Endometrium (tissue), 2 donors: ENCODE data around the gene COPS7A.

ENCODE experiments used
- FAIRE-seq: peaks from 2 replicates; lab custom pipeline; 2012; peaks lifted over from hg19 to GRCh38; lab: Jason Lieb, UNC
- donor health status: control.
- donor health status: control.

The COPS7A gene

DNA sequence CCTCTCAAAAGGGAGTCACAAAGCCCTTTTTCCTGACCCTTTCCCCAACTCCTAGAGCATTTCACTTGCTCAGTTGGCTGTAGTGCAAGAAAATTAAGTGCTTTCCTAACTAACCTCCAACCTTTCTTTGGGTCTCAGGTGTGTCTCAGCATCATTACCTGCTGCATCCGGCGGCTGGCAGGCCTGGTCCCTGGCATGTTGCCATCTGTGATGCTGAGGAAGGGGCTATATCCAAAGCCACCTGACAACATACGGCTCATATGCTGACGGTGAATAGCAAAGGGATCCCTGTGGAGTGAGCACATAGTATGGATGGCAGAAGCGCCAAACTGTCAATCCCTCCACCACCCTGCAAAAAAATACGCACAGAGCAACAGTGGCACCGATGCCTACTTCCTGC is 27.9 kb downstream of the COPS7A start:
- no peak for FAIRE-seq

DNA sequence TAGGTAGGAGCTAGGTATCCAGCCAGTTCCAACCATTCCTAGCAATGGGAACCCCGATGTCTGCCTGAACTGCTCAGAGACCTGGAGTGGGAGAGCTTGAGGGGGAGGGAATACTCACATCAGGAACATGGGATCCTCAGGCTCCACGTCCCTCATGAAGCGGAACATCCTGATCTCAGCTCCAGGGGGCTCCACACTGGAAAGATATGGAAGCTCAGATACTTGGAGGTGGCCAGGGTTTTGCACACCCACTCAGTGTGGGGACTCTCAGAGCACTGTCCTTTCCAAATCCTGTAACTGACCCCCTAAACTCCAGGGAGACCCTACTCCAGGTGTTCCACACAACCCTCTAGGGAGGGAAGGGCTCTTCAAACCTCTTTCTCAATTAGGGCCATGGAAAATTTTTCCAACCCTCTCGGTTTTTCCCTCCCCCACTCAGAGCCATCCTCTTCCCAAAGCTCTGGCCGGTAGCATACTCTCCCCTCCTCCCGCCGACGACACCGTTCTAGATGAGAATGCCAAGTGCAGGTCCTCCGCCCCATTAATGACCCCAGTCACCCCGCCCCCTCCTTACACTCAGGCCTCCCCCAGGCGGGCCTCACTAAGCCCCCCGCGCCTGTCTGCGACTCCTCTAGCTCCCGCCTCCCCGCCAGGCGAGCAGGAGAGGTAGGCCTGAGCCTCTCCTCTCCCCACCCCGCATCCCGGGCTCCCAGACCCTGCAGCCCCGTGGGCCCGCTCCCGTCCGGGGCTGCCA is 28.5 kb downstream of the COPS7A start:
- no peak for FAIRE-seq

DNA sequence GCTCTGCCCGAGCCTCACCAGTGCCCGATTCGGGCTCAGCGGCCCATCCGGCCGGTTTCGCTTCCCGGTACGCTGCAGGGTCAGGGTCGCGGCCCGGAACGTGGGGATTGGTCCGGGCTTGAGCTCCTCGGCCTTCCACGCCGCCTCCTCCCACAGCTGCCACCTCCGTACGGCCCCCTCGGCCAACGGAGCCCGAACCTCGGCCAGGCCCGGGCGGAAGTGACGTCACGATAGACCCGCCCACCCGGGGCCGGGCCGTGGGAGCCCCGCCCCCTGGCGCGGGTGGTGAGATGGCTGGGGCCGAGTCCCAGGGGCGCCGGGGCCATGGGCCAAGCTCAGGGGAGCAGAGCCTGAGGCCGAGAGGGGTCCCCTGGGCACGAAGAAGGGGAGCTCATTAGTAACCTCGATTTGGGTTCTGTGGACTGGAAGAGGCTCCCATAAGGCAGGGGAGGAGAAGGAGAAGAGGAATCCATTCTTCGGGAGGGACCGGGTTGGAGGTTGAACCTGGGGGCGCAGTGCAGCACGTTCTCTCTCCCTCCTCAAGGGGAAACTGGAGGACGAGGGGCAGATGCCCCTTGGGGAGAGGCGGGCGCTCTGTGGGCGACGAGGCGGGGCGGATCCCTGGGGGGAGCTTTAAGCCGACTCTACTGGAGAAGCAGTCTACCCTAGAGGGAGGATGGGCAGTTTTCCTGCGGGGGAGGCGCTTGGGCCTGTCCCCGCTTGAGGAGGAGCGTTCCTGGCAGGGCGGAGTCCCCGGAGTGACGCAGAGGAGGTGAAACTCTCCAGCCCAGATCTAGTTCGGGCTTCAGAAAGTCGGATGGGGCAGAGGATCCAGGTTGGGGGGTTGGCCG is 29.3 kb downstream of the COPS7A start, which contains the start of gene MLF2:
TSS of gene MLF2 (minus strand) at position 221 of the 851 bp plus-strand sequence. CDS start 807 bp downstream, outside the sequence.
- FAIRE-seq, result peak; percentile 93

DNA sequence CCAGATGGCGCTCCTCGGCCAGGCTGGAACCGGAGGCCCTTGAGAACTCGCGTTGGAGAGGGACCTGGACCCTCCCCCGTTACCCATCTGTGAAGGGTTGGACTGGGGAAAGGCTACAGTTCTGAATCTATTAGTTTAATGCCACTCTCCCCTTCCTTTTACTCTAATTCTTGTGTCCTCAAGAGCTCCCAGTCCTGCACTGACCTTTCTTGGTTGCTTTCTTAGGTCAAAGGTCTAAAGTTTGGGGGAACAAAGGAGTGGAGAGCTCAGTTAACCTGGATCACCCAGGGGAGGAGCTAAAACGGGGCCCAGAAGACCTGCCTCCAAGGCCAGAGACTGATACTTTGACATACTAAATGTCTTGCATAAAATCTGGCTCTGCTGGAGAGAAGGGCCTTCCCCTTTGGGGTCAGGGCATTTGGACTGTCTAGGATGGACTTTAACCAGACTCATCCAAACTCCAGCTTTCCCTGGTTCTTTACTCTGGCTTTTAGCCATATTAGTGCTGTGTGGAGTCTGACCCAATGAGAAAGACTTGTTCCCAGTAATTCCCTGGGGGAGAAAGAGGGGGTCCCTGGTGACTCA is 30.0 kb downstream of the COPS7A start:
- no peak for FAIRE-seq

DNA sequence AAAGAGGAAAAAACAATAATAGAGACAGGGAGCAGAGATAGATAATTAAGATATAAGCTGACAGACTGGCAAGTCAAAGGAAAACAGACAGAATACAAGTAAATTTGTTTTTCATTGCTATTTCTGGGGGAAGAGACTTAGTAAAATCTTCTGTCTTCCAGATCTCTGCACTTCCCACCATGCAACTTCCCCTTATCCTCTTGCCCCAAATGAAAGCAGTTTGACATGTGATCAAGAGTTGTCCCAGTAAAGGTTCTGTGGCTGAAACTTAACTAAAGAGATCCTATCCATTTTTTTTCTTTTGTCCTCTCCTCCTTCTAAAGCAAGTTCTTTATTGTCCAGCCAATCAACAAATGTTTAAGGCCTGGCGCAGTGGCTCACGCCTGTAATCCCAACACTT is 30.6 kb downstream of the COPS7A start:
- no peak for FAIRE-seq

DNA sequence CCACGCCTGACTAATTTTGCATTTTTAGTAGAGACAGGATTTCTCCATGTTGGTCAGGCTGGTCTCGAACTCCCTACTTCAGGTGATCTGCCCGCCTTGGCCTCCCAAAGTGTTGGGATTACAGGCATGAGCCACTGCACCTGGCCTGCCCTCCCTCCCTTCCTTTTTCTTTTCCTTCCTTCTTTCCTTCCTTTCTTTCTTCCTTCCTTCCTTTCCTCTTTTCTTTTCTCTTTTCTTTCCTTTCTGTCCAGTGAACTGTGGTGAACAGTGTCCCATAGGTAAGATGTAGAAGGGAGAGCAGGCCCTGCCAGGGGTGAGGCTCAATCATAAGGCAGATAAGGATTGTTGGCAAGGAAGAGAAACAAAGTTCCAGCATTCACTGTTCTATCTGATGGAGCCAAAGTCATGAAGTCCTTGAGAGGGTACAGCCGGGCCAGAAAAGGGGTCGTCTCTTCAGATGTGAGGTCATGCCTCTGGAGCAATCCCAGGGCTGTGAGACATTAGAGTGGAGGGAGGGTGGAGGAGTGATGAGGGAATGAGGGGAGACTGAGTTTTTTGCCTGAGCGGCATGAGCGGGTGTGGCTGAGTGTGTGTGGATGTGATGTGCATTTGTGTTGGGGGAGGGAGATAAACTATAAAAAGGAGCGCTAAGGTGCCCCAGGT is 33.3 kb downstream of the COPS7A start:
- FAIRE-seq, result no peak

DNA sequence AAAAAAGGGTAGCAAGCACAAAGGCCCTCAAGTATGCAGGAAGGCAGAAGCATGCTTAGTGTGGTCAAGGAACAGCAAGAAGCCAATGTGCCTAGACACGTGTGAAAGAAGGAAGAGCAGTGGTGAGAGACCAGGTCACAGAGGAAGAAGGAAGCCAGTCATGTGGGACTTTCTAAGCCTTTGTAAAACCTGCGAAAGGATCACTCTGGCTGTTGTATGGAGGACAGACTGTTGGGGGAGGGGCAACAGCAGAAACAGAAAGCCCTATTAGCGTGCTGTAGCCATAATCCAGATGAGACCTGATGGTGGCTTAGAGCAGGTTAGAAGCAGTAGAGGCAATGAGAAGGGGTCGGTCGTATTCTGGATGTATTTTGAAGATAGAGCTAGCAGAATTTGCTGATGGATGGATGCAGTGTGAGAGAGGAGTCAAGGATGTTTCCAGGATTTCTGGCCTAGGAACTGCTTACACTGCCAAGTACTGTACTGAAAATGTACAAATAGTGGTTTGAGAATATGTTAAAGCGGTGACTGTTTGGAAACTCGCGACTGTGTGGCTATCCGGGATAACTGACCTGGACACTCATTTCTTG is 34.8 kb downstream of the COPS7A start:
- no peak for FAIRE-seq

DNA sequence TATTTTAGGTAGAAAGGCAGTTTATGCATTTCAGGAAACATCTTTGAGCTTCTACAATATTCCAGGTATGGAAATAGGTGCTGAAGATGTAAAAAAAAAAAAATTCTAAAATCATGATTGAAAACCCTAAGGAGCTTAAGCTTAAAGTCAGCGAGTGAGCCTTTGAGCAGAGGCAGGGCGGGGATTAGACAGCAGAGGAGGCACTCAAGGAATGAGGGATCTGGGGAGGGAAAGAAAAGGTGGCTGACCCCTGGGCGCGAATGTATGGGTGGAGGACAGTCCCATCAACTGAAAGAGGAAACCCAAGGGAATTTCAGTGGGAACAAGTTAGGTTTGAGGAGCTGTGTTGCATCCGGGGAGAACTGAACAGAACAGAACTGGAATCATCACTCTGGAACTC is 35.9 kb downstream of the COPS7A start:
- no peak for FAIRE-seq

DNA sequence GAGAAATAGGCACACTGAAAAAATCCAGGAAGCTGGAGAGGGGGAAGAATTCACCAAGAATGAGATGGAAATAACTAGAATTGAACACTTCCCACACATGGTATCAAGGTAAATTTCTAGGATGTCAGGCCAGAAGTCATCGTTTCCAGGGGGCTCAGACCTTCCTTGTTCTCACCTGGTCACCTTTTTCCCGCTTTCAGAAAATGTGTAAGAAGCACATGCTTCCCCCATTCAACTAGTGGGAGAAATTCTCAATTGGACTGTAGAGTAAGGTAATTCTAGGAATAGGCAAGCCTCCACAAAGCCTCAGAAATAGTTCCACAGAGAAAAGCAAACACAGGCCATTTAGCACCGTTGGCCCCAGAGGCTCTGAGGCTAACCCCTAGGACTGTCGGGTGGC is 39.5 kb downstream of the COPS7A start:
- no peak for FAIRE-seq

DNA sequence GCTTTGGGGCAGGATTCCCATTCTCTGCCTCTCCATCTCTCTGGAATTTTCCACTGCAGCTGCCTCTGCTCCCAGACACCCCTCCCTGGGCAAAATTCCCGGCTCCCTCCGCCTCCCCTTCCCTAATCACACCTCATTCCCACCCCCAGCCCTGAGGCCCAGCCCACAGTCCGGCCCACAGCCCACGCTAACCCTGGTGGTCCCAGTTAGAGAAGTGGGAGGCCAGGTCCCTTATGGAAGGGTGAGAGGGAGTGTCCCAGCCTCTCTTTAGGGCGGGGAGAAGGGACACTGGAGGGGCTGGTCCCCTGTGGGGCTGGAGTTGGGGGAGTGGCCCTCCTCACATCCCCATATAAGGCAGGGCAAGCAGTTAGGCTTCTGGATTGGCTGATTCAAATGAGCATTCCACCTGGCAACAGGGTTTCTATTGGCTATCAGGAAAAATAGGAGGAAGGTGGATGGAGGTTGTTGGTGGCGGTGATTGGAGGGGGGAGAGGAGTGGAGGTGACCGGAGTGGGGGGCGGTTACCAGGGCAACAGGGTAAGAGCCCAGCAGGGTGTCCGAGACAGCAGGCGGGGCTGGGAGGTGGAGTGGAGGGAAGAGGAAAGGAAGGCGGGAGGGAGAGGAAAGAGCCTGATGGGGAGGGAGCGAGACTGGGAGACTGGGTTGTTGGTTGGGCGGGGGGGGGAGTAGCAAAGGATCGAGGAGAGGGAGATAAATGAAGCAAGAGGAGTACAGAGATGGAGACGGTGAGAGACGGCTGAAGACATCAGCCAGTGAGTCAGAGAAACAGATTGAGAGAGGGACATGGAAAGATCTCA is 40.4 kb downstream of the COPS7A start:
- FAIRE-seq, result peak; percentile 99

DNA sequence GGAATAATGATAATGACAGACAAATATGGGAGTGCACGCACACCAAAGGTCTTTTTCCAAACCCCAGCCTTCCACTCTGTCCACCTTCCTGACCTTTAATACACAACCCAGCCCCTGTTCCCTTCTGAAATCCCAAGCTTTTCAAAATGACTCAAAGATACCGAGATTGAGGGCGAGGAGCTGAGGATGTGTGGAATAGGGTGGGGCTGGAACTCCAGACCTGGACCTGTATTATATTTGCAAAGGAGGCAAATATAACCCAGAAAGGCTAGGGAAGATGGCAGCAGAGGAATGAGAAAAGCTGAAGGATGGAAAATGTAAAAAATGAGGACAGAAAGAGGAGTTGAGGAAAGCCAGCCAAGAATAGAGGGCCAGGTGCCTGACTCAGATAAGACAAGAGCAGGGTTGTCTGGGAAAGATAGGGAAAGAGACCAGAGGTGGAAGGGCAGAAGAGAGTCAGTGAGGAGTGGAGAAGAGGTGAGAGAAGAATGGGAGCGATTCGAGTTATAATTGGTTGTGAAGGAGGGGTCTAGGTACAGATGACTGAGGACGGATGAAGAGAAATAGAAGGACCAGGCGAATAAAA is 41.3 kb downstream of the COPS7A start:
- FAIRE-seq, result no peak

DNA sequence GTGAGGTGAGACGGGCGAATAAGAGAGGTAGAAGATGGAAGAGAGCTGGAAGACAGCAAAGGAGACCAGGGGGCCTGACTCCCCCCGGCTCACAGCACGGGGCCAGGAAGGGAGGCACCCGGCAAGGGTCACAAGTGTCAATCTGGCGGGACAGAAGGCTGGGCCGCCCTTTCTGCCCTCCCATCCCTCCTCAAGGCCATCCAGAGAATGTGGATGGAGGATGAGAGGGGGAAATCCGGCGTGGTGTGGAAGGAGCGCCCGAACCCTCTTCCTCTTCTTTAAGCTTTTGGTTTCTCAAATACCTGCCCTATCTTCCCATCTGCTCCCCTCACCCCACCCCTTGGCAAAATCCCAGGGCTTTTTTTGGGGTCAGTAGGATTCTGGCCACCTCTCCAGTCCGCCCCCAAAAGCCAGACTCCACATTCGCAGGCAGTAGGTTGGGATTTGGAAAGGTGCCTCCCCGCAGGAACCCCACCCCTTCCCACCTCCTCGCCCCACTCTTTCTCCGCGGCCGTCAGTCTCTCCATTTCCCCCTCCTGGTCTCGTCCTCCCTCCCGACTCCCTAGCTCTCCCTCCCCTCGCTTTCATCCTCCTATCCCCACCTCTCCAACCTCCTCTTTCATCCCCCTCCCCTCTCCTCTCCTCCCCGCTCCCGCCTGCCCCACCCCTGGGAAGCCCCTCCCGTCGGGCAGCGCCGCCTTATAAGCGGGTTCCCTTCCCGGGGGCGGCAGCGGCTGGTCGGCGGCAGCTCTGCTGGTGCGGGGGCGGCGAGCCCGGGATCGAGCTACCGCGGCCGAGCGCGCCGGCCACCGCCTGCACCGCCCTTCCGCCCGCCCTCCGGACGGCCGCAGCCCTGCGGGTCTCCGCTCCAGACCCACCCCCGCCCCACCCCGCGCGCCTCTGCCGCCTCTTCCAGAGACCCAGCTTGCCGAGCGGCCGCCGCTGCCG is 42.1 kb downstream of the COPS7A start, which contains the start of gene PTMS:
TSS of gene PTMS (plus strand) at position 730 of the 948 bp plus-strand sequence. CDS start 343 bp downstream, outside the sequence.
- no peak for FAIRE-seq

DNA sequence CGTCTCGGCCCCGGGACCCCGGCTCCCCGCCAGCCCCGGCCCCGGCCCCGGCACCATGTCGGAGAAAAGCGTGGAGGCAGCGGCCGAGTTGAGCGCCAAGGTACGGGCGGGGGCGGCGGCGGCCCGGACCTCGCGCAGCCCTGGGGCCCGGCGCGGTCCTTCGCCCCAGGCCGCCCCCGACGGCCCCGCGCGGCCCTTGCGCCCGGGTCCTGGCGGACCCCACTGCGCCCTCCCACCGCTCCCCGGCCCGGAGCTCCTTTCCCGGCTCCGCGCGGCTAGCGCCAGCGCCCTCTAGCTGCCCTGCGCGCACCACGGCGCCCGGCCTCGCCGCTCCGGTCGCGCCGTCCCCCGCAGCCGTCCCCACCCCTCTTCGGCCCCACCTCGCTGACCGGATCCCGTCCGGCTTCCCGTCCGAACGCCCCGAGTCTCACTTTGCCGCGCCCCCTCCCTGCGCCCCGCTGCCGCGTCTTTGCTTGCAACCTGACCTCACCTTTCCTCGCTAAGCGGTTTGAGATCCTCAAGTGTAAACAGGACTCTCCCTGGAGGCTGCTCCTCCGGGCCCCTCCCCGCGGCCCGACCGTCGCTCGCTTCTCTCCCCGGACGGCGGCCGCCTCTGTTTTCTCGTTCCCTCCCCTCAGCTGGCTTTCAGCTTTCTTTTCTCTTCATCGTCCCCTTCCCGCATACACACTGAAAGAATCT is 43.0 kb downstream of the COPS7A start:
- no peak for FAIRE-seq

DNA sequence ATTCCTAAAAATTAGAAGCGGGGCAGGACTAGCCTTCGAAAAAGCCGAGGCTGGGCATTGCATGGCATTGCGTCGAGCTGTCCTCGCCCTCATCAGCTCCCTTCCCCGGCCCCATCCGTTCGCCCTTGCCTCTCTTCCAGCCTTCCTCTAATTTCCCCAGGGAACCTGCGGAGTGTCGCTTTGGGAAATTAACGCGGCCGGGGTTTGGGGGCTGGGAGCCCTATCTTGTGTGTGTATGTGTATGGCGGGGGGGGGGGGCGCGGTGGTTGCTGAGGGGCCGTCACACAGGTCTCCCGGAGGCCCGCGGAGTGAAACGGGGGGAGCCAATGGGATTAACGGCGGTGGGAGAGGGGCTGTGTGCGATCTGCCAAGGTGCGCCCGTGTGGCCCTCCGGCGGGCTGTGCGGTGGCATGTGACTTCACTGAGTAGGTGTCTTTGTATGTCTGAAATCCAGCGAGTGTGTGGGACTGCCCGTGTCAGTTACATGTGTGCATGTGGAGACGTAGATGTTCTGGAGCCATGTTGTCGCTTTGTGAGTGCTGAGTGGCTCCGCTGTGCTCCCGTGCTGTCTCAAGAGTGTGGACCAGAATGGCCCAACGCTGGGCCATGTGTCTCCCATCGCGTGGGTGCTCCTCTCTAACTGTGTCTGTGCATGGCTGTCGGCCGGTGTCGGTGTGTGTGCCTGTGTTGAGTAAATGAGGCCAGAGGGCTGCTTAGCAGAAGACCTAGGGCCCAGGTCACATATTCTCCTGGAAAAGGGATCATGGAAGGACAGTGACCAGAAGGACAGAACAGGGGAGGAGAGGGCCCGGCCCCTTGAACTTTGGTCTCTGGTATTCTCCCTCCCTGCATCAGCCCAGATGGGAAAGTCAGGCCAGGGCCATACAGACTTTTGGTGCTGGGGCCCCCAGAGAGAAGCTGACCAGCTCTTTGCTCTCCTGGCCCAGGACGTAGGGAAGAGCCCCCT is 43.8 kb downstream of the COPS7A start:
- no peak for FAIRE-seq

DNA sequence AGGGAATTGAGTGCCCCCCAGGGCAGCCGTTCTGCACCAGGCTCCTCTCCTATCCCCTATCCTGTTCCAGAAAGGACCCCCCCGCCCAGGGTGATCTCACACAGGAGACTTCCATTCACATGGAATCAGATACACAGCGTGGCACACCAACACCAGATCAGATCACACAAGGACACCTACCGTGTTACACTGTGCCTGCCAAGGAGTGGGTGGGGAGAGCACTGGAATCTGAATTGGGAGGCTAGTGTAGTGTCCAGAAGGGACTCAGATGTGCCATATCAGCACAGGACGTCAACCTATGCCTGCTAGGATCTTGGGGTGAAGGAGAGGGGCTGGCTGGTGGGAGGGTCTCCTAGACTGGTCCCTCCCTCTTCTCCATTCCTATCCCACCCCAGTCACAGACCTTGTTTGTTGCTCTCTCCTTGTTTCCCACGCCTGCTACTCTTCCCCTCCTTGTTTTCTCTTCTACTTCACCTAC is 44.6 kb downstream of the COPS7A start:
- FAIRE-seq, result no peak

DNA sequence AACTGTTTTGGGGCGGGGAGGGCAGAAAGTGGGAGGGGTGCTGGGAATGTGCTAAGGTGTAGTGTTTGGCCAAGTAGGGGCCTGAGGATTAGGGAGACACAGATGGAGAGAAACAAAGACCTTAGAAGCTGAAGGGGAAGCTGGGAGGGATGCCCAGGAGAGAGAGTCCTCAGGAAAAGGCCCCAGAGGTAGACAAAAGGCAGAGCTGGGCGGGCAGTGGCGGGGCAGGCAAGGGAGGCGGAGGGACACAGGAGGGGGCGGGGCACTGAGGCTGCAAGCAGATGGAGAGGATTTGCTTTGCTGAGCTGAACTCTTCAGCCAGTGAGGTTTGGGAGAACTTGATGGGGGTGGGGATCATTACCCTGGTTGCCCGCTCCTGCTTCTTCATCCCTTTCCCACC is 45.1 kb downstream of the COPS7A start:
- FAIRE-seq, result no peak

DNA sequence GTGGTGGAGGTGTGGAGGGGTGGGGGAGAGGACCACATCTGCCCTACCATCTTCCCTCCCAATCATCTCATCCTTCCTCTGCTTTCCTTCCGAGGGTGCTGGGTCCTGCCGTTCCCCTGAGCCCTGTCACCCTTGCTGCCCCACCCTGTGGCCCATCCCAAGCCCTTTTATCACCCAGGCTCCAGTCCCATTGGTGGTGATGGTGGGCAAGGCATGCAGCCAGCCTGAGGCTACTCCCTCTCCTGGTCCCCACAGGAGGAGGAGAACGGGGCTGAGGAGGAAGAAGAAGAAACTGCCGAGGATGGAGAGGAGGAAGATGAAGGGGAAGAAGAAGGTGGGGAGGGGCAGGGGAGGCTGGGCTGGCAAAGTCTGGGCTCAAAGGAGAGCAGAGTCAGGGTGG is 45.8 kb downstream of the COPS7A start:
- no peak for FAIRE-seq
